Measurements from ENCODE around the gene RTN4R. TPM values are rescaled to one million over a fixed set of nuclear protein-coding genes. Genes with fewer than 3 reads are reported as not detected.
"Not testable (repeated sequence)": the region's sequence is repeated elsewhere in the genome, so short reads cannot be mapped to it uniquely, and the experiment has no call there.

RTN4R gene
- total and polyA plus RNA-seq, 8 donors, result 3.7 to 10.9 (median 6.8) TPM

DNA sequence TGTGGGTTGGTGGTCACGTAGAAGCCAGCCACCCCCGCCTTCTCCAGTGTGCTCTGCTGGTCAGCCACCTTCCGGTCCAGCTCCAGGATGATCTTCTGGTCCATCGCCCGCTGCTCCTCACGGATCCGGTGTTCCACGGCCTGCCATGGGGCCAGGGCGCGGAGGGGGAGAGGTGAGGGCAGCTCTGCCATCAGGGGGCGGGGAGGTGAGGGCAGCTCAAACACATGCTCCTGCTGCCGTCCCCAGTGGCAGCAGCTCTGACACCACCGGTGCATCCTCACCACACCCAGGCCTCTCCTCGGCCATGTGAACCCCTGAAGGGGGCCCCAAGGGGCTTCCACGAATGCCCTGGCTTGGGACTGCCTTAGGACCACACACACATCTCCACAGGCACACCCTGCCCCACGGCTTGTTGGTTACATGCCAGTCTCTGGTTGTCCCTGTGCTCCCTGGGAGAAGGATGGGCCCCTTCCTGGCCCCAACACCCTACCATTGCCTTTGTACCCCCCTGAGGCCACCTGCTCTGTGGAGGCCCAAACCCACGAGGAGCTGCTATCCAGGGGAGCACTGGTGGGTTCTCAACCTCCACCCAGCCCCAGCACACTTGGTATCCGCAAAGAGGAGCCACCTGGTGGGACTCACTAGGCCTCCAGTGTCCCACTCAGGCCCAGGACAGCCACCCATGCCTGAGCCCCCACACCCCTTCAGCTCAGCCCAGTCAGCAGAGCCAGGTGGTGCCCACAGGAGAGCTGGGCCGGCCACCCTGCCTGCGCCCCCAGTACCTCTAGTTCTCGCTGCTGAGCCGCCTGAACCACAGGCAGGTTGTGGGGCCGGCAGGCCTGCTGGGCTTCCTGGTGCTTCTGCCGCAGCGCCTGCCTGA lies 47.5 kb upstream of the RTN4R start:
- ATAC-seq (no peak), DNase-seq (peak in 1 of 4 donors; percentile 66)
- intact Hi-C loops (cut with DNase I), result no loop called here
- Histone ChIP-seq H3K27me3 (no peaks in the 10 kb centered on the region), H3K4me1 (peaks cover 8 to 25% of the 10 kb centered on the region in 2 donors), H3K36me3 (peaks cover 0 to 7% of the 10 kb centered on the region in 2 donors), H3K27ac (no peak overlapping the region), H3K9me3 (no peaks in the 10 kb centered on the region), H3K4me3 (no peak overlapping the region)
- TF ChIP-seq, protein P1, sequence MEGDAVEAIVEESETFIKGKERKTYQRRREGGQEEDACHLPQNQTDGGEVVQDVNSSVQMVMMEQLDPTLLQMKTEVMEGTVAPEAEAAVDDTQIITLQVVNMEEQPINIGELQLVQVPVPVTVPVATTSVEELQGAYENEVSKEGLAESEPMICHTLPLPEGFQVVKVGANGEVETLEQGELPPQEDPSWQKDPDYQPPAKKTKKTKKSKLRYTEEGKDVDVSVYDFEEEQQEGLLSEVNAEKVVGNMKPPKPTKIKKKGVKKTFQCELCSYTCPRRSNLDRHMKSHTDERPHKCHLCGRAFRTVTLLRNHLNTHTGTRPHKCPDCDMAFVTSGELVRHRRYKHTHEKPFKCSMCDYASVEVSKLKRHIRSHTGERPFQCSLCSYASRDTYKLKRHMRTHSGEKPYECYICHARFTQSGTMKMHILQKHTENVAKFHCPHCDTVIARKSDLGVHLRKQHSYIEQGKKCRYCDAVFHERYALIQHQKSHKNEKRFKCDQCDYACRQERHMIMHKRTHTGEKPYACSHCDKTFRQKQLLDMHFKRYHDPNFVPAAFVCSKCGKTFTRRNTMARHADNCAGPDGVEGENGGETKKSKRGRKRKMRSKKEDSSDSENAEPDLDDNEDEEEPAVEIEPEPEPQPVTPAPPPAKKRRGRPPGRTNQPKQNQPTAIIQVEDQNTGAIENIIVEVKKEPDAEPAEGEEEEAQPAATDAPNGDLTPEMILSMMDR (IDR thresholded peaks at IDR 0.05), result no peak

DNA sequence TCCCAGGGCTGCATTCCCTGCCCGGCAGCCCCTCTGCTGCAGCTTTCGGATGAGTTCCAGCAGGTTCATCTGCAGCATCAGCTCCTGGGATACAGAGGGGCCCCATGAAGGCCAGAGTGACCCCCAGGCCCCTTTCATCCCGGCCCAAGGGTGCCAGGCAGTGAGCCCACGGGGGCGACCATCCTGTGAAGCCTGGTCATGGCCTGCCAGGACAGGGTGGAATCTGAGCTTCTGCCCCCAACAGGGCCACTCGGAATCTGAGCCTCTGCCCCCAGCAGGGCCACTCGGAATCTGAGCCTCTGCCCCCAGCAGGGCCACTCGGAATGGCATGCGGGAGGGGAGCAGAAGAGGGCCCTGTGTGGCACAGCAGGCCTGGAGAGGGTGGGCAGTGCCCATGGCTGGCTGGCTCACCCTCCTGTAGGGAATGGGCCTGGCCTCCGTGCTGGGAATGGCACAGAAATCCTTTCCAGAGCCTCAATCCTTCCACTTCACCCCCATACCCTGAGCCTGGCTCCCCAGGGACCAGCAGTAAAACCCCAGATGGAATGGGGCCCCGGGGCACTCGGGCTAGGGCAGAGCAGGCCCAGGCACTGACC lies 46.7 kb upstream of the RTN4R start:
- not testable (repeated sequence) for H3K27ac ChIP-seq, ATAC-seq

DNA sequence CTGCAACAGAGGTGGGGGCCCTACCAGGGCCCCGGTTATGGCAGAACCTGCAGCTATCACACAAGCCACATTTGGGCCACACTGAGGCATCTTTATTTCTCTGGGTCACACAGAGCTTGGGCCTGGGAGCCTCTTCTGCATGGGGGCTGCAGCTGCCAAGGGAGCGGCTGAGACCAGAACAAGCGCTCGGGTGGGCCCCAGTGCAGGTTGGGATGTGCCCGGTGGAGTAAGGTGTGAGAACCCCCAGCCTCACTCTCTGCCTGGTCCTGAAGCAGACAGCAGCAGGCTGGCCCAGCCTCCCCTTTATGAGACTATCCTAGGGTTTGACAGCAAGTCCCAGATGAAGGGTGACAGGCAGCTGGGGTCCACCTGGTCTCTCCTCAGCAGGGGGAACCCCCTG lies 46.1 kb upstream of the RTN4R start:
- intact Hi-C loops (cut with DNase I); H3K27ac ChIP-seq; ATAC-seq; H3K4me3 ChIP-seq; H3K36me3 ChIP-seq; H3K9me3 ChIP-seq; H3K27me3 ChIP-seq: not testable (repeated sequence)
- peak in 1 of 4 donors; percentile 35 for DNase-seq
- H3K4me1 ChIP-seq, result peaks cover 8 to 21% of the 10 kb centered on the region in 2 donors

More for the DNA sequence above, 46.7 kb upstream of the RTN4R start:
- peaks cover 8 to 23% of the 10 kb centered on the region in 2 donors for H3K4me1 ChIP-seq
- H3K36me3 ChIP-seq; H3K27me3 ChIP-seq; H3K4me3 ChIP-seq; intact Hi-C loops (cut with DNase I); H3K9me3 ChIP-seq: not testable (repeated sequence)
- DNase-seq, result peak in 1 of 4 donors; percentile 50

DNA sequence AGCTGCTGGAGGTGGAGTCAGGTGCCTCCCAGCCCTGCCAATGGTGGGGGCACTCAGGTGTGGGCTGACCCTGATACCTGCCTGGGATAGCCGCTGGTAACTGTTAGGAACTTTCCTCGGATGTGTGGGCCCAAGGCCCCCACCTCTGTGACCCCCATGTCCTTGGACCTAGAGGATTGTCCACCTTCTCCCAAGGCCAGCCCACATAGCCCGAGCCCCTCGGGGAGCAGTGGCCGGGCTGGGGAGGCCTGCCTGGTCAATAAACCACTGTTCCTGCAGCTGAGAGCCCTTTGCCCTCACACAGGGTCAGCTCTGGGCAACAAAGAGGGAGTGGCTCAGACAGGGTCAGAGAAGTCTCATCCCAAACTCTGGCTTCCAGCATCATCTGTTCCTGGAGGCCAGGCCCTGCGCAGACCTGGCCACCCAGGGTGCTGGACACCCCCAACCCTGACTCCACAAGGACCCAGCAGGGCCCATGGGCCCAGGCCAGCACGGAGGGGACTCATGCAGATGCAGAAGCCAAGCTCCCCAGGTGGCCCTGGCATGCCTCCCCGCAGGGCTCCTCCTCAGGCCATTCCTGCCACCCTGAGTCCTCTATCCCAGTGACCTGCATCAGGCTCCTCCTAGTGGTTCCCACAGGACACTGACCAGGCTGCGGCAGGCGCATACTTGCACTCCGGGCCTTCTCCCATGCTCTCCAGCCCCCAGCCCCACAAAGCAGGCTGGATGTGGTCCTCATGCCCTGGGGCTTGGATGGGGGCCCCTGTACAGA lies 45.4 kb upstream of the RTN4R start:
- H3K27me3 ChIP-seq; H3K4me3 ChIP-seq; intact Hi-C loops (cut with DNase I); H3K36me3 ChIP-seq; ATAC-seq; H3K27ac ChIP-seq; H3K9me3 ChIP-seq: not testable (repeated sequence)
- DNase-seq, result peak in 1 of 4 donors; percentile 47
- H3K4me1 ChIP-seq, result peaks cover under 1 to 14% of the 10 kb centered on the region in 2 donors

DNA sequence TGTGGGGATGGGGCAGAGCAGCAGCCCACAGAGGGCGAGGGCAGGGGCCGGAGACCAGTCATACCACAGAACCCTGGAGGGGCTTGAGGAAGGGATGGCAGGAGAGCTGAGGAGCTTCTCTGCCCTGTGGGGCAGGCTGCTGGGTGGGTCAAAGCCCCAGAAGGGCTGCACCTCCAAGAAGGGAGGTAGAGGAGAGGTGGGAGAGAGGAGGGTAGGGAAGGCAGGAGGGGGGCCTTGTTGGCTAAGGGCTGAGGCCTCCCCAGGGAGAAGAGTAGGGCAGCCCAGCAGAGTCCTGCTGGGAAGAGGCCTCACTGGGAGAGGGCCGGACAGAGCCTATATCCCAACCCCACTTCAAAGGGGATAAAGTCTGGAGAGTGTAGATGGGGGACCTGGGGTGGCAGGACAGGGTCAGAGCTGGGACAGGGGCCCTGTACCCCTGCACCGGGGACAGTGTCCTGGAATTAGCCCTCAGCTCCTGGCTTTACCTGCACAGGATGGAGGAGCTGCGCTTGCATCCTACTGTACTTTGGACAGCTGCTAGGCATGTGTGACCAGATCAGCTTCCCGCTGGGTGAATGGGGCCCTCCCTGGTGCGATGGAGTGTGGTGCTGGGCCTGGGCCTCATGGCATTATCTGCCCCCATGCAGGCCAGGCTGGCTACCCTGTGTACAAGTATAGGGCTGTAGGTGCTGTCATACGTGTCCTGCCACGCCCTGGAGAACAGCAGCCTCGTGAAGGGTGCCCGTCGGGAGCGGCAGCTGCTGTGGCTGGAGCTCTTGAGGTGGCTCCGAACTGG lies 44.5 kb upstream of the RTN4R start:
- ATAC-seq, result no peak
- H3K27ac ChIP-seq, result no peak overlapping the region
- peaks cover 0 to 7% of the 10 kb centered on the region in 2 donors for H3K36me3 ChIP-seq
- intact Hi-C loops (cut with DNase I), result no loop called here
- H3K27me3 ChIP-seq, result no peaks in the 10 kb centered on the region
- peak in 1 of 4 donors; percentile 49 for DNase-seq
- TF ChIP-seq, protein P1 (IDR thresholded peaks at IDR 0.05), result no peak
- no peak overlapping the region for H3K4me3 ChIP-seq
- peaks cover 0 to 6% of the 10 kb centered on the region in 2 donors for H3K4me1 ChIP-seq
- no peaks in the 10 kb centered on the region for H3K9me3 ChIP-seq

DNA sequence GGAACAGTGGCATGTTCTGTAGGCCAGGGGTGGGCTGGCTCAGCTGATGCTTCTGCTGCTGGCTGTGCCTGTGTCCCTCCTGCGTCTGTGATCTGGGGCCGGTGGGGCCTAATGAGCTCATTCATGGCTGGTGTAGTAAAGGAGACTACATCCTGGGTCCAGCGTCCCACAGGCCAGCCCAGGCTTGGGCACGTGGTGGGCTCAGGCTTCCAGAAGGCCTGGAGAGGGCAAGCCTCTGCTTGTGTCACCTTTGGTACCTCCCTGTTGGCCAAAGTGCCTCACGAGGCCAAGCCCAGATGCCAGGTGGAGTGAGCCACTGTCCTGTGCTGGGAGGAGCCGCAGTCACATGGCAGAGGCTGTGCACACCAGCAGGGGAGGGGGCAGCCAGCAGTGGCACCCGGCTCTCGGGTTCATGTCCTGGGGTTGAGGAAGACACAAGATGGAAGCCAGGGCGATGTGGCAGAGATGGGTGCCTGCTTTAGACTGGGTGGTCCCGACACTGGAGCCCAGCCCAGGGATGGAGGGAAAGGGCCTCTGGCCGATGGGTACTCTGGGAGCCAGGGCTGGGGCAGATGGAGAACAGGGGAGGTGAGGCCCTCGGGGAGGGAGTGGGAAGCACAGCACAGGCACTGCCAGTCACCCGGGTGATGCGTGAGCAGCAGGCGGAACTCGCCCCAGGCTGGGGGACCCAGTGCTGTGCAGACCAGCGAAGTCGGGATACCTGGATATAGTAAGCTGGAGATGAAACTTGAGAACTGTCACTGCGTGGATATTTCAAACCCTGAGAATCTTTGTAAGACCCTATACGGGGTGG lies 43.3 kb upstream of the RTN4R start:
- H3K9me3 ChIP-seq; H3K4me1 ChIP-seq; H3K27me3 ChIP-seq; ATAC-seq; H3K27ac ChIP-seq; H3K4me3 ChIP-seq; intact Hi-C loops (cut with DNase I); H3K36me3 ChIP-seq: not testable (repeated sequence)
- DNase-seq, result peak in 2 of 4 donors; percentile 3 to 68

DNA sequence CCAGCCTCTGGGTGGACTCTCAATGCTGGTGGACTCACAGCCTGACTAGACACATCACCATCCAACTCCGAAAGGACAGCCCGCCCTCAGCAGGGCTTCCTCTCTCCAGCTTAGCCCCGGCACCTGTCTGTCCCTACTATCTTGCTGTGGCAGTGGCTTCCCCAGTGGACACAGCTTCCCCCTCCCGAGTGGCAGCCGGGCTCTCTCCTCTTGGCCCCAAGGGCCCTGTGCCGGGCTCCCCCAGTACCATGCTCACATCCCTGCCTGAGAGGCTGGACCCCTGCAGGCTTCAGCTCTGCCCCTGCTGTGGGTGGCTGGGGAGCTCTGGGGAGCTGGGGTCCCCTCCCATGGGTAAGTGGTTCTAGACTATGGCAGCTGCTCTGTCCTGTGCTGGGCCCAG lies 42.7 kb upstream of the RTN4R start:
- peak in 2 of 4 donors; percentile 19 to 65 for DNase-seq

DNA sequence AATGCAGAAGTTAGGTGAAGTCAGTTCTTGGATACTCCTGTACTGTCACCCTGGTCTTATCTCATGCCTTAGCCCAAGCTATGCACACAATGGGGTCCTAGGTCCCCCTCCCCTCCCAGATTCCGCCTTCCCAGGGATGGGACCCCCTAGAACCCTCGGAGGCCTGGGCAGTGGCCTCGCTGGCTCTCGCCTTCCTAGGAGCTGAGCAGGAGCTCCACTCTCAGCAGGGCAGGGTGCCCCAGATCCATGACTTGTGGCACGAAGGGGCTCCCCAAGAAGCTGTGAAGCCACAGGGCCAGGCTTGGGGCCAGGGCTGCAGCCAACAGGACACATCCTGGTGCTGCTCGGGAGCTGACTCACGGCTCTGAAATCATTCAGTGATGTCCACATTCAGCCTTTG lies 42.1 kb upstream of the RTN4R start:
- ATAC-seq; H3K27me3 ChIP-seq; H3K4me1 ChIP-seq; intact Hi-C loops (cut with DNase I); H3K4me3 ChIP-seq; H3K27ac ChIP-seq; H3K9me3 ChIP-seq; H3K36me3 ChIP-seq: not testable (repeated sequence)
- DNase-seq, result peak in 2 of 4 donors; percentile 10 to 56

More for the DNA sequence above, 42.7 kb upstream of the RTN4R start:
- H3K27ac ChIP-seq; H3K36me3 ChIP-seq; H3K27me3 ChIP-seq; H3K4me1 ChIP-seq; H3K9me3 ChIP-seq; ATAC-seq; intact Hi-C loops (cut with DNase I); H3K4me3 ChIP-seq: not testable (repeated sequence)

DNA sequence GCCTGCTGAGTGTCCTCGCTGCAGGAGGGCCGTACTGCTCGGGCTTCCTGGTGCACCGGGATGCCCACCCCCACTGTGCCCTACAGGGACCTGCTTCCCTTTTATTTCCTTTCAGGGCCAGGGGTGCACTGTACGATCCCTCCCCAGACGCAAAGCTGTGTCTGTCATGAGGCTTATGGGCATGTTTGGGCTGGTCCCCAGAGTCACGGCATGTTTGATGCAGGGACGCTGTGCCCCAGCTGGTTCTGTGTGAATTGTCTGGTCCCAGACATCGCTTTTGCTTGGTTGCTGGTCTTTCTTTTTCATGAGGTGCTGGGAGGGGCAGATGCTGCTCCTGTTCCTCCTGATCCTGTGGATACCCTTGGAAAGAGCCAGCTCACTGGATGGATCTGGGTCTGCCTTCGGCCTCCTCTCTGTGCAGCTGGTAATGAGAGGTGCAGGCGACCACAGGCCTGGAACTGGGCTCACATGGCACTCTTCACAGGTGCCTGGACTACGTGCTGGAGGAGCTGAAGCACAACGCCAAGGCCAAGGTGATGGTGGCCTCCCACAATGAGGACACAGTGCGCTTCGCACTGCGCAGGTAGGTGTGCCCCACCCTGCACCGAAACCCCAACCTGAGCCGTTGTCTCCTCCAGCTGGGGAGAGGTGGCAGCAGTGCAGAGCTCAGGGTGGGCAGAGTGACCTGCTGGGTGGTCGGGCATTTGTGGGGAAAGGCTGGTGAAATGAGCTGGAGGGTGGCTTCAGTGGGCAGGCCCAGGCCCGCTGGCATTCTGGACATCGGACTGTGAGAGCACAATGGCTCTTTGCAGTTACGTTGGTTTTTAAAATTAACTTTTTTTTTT lies 40.9 kb upstream of the RTN4R start:
- H3K4me3 ChIP-seq; H3K36me3 ChIP-seq; ATAC-seq; H3K4me1 ChIP-seq; H3K9me3 ChIP-seq; intact Hi-C loops (cut with DNase I); H3K27me3 ChIP-seq; H3K27ac ChIP-seq: not testable (repeated sequence)
- DNase-seq, result peak in 2 of 4 donors; percentile 13 to 57

Measured in left lung (tissue), 10 donors.